Gastroesophageal sphincter (tissue), 4 donors: ENCODE results near the gene SLC9A3. TPM values are rescaled to one million over a fixed set of nuclear protein-coding genes. Genes with fewer than 3 reads are reported as not detected.

Experiments used
- ATAC-seq: fragments of 150-250 bp; one replicate; pipeline ENCODE4 v1.9.1; 2016; ENCODE audit warnings: mild to moderate bottlenecking, moderate library complexity
- H3K27ac ChIP-seq, 4 donors: fragments of 200-600 bp; sonication (generic) in 3 of 4; 1 replicate in 3 of 4; 2 replicates in 1 of 4; pipeline ENCODE4 v1.5.1; 2016 to 2019
- H3K27me3 ChIP-seq: fragments of 200-600 bp; sonication (generic); one replicate; pipeline ENCODE4 v1.5.1; 2019
- H3K36me3 ChIP-seq, 2 donors: fragments of 200-600 bp; sonication (generic); one replicate each; pipeline ENCODE4 v1.5.1; 2019; ENCODE audit warnings: control low read depth in 1 of 2
- H3K4me1 ChIP-seq, 3 donors: fragments of 200-600 bp; sonication (generic); 1 replicate in 2 of 3; 2 replicates in 1 of 3; pipeline ENCODE4 v1.5.1; 2016 to 2019; ENCODE audit warnings: control low read depth in 2 of 3
- H3K4me3 ChIP-seq, 2 donors: fragments of 200-600 bp; sonication (generic); one replicate each; pipeline ENCODE4 v1.5.1; 2019; ENCODE audit warnings: mild to moderate bottlenecking in 1 of 2, moderate library complexity in 1 of 2
- H3K9me3 ChIP-seq, 3 donors: fragments of 200-600 bp; sonication (generic); one replicate each; pipeline ENCODE4 v1.5.1; 2017 to 2019; ENCODE audit warnings: control low read depth in 2 of 3
- CTCF ChIP-seq, 4 experiments: fragments of 200-600 bp in 2 of 4; fragments of 450-650 bp in 2 of 4; sonication (generic) in 1 of 4; IDR thresholded peaks; one replicate each; pipeline ENCODE4 v1.5.1; 2017 to 2019; ENCODE audit warnings: antibody characterized with exemption in 4 of 4, mild to moderate bottlenecking in 2 of 4, moderate library complexity in 2 of 4
- EP300 ChIP-seq: sonication (generic); formaldehyde crosslinking; IDR thresholded peaks from one replicate; pipeline ENCODE4 v1.6.1; 2017; ENCODE audit warnings: antibody characterized with exemption, mild to moderate bottlenecking
- POLR2A ChIP-seq, 2 donors: fragments of 450-650 bp; IDR thresholded peaks; one replicate each; pipeline ENCODE4 v1.6.1; 2017; ENCODE audit warnings: antibody characterized with exemption in 2 of 2, mild to moderate bottlenecking in 2 of 2, moderate library complexity in 1 of 2
- POLR2AphosphoS5 ChIP-seq: sonication (generic); formaldehyde crosslinking; IDR thresholded peaks from one replicate; pipeline ENCODE4 v1.6.1; 2017; ENCODE audit warnings: antibody characterized with exemption
- WGBS, 2 donors: methylation state at CpG; one replicate each; pipeline ENCODE4 v1.1.5; 2018; ENCODE audit warnings: low coverage in 1 of 2; 5-methylcytosine and 5-hydroxymethylcytosine counted together
- total RNA-seq, 4 donors: library from RNA; depleted of rRNA; stranded (reverse); fragments of >200 nt; gene quantifications; one replicate each; pipeline ENCODE4 v1.1.0, GENCODE V29; 2016

SLC9A3 gene
- total RNA-seq, 4 donors from 2014 or later: 2.6 to 3.9 (median 2.8) TPM

- H3K27me3 ChIP-seq: peaks cover 62% of the 10 kb centered on the region
- no peak for ATAC-seq
- TF ChIP-seq CTCF (IDR thresholded peaks at IDR 0.05): no peak
- no peak for TF ChIP-seq EP300
- no peak for TF ChIP-seq POLR2A (IDR thresholded peaks at IDR 0.05)
- no peak for TF ChIP-seq POLR2AphosphoS5
Measured at GRCh38 chr5:547086-547924, 23.1 kb upstream of the SLC9A3 start.

GRCh38 chr5:546376-546908, 22.2 kb upstream of the SLC9A3 start:
- H3K27me3 ChIP-seq: peaks cover 63% of the 10 kb centered on the region
- H3K4me3 ChIP-seq: no peak overlapping the region
- no peak overlapping the region for H3K27ac ChIP-seq
- WGBS, 2 donors: 80 to 100% methylated on average over 1 of the region's 14 CpGs
- TF ChIP-seq POLR2AphosphoS5: no peak
- TF ChIP-seq CTCF (IDR thresholded peaks at IDR 0.05): no peak
- no peak for TF ChIP-seq POLR2A (IDR thresholded peaks at IDR 0.05)
- TF ChIP-seq EP300: no peak
- ATAC-seq: no peak
- H3K36me3 ChIP-seq: no peaks in the 10 kb centered on the region
- H3K9me3 ChIP-seq: peaks cover 0 to 4% (median 0%) of the 10 kb centered on the region in 3 donors
- H3K4me1 ChIP-seq: no peaks in the 10 kb centered on the region

More at GRCh38 chr5:547086-547924, 23.1 kb upstream of the SLC9A3 start:
- WGBS, 2 donors: 63 to 86% methylated on average over 2 to 4 of the region's 22 CpGs
- H3K36me3 ChIP-seq: no peaks in the 10 kb centered on the region
- peaks cover 0 to 4% (median 0%) of the 10 kb centered on the region in 3 donors for H3K9me3 ChIP-seq
- H3K4me1 ChIP-seq: no peaks in the 10 kb centered on the region
- H3K27ac ChIP-seq: no peak overlapping the region
- no peak overlapping the region for H3K4me3 ChIP-seq

- H3K27me3 ChIP-seq: peaks cover 63% of the 10 kb centered on the region
- no peak overlapping the region for H3K4me3 ChIP-seq
- no peak for ATAC-seq
- no peaks in the 10 kb centered on the region for H3K36me3 ChIP-seq
- no peak overlapping the region for H3K27ac ChIP-seq
- H3K4me1 ChIP-seq: no peaks in the 10 kb centered on the region
- WGBS, 2 donors: 90 to 95% methylated on average over 5 to 6 of the region's 12 CpGs
- no peak for TF ChIP-seq CTCF (IDR thresholded peaks at IDR 0.05)
- TF ChIP-seq POLR2AphosphoS5: no peak
- TF ChIP-seq EP300: no peak
- no peak for TF ChIP-seq POLR2A (IDR thresholded peaks at IDR 0.05)
- peaks cover 0 to 4% (median 0%) of the 10 kb centered on the region in 3 donors for H3K9me3 ChIP-seq
Measured at GRCh38 chr5:545641-546375, 21.6 kb upstream of the SLC9A3 start.

- H3K27me3 ChIP-seq: peaks cover 63% of the 10 kb centered on the region
Measured at GRCh38 chr5:544675-545355, 20.6 kb upstream of the SLC9A3 start.

More at GRCh38 chr5:544675-545355, 20.6 kb upstream of the SLC9A3 start:
- no peak overlapping the region for H3K4me3 ChIP-seq
- no peaks in the 10 kb centered on the region for H3K4me1 ChIP-seq
- ATAC-seq: no peak
- no peak overlapping the region for H3K27ac ChIP-seq
- TF ChIP-seq POLR2AphosphoS5 (no peak), EP300 (no peak), CTCF (IDR thresholded peaks at IDR 0.05) (no peak), POLR2A (IDR thresholded peaks at IDR 0.05) (no peak)
- no peaks in the 10 kb centered on the region for H3K36me3 ChIP-seq
- 80 to 88% methylated on average over 1 of the region's 9 CpGs for WGBS, 2 donors
- H3K9me3 ChIP-seq: no peaks in the 10 kb centered on the region
